ENCODE results near the gene FAM222B. TPM values are rescaled to one million over a fixed set of nuclear protein-coding genes. Genes with fewer than 3 reads are reported as not detected.

Gene FAM222B
- total and polyA plus RNA-seq, 9 of the 15 experiments (the other 6 are each of a cell fraction or from before 2014, with no cell fraction given): 4.0 to 34.6 (median 7.5) TPM

DNA sequence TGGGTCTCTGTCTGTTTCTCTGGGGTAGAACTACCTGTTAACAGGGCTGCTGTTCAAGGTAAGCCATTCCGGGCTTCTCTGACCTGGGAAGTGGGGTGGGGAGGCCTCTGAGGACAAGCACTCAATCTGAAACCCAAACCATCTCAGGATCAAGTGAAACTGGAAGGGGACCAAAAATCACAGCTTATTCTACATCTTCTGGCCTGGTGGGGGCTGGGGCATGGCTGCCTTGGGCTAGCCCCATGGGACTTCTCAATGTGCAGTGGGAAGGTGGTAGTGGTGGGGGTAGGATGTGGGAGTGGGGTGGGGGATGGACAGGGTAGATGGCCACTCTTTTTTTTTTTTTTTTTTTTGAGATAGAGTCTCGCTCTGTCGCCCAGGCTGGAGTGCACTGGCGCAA lies 49.4 kb upstream of the FAM222B start:
- Histone ChIP-seq H3K27me3 (ENCODE audit: control insufficient read depth in 2 of 2, insufficient read depth in 2 of 2, low read length in 2 of 2) (no peaks in the 10 kb centered on the region), H2AFZ (ENCODE audit: low read depth, low read length) (no peak overlapping the region), H3K4me3 (no peak overlapping the region), H3K9ac (ENCODE audit: insufficient read depth in 1 of 2, low read depth in 2 of 2, low read length in 2 of 2) (no peak overlapping the region), H3K27ac (ENCODE audit: extremely low read depth, low read depth, low read length) (no peak overlapping the region), H4K20me1 (replicated peaks; ENCODE audit: control insufficient read depth, insufficient read depth, low read length) (no peaks in the 10 kb centered on the region), H3K79me2 (ENCODE audit: control insufficient read depth, insufficient read depth, low read length) (peaks cover 36% of the 10 kb centered on the region), H3K9me1 (ENCODE audit: control insufficient read depth, insufficient read depth, low read length) (no peaks in the 10 kb centered on the region), H3K4me2 (ENCODE audit: insufficient read depth, low read length) (no peak overlapping the region), H3K36me3 (ENCODE audit: control insufficient read depth, insufficient read depth, low read length) (peaks cover 20% of the 10 kb centered on the region; the same call in 2 of the 3 replicates), H3K9me3 (replicated peaks; ENCODE audit: control insufficient read depth, insufficient read depth, low read depth, low read length) (no peaks in the 10 kb centered on the region), H3K4me1 (replicated peaks in 1 of 2; ENCODE audit: control insufficient read depth in 2 of 2, insufficient read depth in 2 of 2, low read length in 2 of 2) (peaks cover 12 to 28% of the 10 kb centered on the region in 2 experiments; a peak in 4 of 5 replicates)
- FAIRE-seq: no peak
- intact Hi-C loops (cut with micrococcal nuclease): no loop called here
- 81% methylated on average over 1 of the region's 4 CpGs for WGBS (ENCODE audit: insufficient coverage, low coverage, missing lambda C conversion rate)
- in situ Hi-C loops (cut with MboI): no loop called here
- ChIA-PET CTCF (ENCODE audit: low intra/inter-chr PET ratio) (no interaction called here), POLR2A (interaction anchor here (0.7 to 1.5 kb wide), 4 partner anchors 9 to 21 kb away, joined by 3 to 5 read pairs (median 3); no protein-coding TSS in a partner anchor)
- BruUV-seq (replicated peaks): no TSS peak
- ATAC-seq: no peak
- DNase-seq (ENCODE audit: extremely low read depth in 1 of 4, low spot score in 3 of 4): no peak
- no peak for TF ChIP-seq E2F3 (CRISPR knock-in tag; IDR thresholded peaks at IDR 0.05)
- TF ChIP-seq NFE2 (IDR thresholded peaks at IDR 0.05; ENCODE audit: low read depth): no peak
- no peak for TF ChIP-seq ZNF589 (CRISPR knock-in tag; IDR thresholded peaks at IDR 0.05; ENCODE audit: low read depth)
- no peak for TF ChIP-seq ZNF277 (CRISPR knock-in tag; IDR thresholded peaks at IDR 0.05; ENCODE audit: borderline replicate concordance)
- TF ChIP-seq BCL6 (CRISPR knock-in tag; IDR thresholded peaks at IDR 0.05): no peak
- TF ChIP-seq GATA2 (CRISPR knock-in tag; IDR thresholded peaks at IDR 0.05): no peak
- no peak for TF ChIP-seq SIRT6 (IDR thresholded peaks at IDR 0.05; ENCODE audit: low read depth, low read length)
- TF ChIP-seq HDAC8 (tag; IDR thresholded peaks at IDR 0.05): no peak
- TF ChIP-seq PRPF4 (IDR thresholded peaks at IDR 0.05; ENCODE audit: insufficient read depth, low read depth, low read length, poor library complexity, severe bottlenecking): no peak
- TF ChIP-seq, protein P1, sequence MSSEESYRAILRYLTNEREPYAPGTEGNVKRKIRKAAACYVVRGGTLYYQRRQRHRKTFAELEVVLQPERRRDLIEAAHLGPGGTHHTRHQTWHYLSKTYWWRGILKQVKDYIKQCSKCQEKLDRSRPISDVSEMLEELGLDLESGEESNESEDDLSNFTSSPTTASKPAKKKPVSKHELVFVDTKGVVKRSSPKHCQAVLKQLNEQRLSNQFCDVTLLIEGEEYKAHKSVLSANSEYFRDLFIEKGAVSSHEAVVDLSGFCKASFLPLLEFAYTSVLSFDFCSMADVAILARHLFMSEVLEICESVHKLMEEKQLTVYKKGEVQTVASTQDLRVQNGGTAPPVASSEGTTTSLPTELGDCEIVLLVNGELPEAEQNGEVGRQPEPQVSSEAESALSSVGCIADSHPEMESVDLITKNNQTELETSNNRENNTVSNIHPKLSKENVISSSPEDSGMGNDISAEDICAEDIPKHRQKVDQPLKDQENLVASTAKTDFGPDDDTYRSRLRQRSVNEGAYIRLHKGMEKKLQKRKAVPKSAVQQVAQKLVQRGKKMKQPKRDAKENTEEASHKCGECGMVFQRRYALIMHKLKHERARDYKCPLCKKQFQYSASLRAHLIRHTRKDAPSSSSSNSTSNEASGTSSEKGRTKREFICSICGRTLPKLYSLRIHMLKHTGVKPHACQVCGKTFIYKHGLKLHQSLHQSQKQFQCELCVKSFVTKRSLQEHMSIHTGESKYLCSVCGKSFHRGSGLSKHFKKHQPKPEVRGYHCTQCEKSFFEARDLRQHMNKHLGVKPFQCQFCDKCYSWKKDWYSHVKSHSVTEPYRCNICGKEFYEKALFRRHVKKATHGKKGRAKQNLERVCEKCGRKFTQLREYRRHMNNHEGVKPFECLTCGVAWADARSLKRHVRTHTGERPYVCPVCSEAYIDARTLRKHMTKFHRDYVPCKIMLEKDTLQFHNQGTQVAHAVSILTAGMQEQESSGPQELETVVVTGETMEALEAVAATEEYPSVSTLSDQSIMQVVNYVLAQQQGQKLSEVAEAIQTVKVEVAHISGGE (CRISPR knock-in tag; IDR thresholded peaks at IDR 0.05): no peak
- TF ChIP-seq HSF4 (CRISPR knock-in tag; IDR thresholded peaks at IDR 0.05; ENCODE audit: borderline replicate concordance): no peak
- TF ChIP-seq ZC3H8 (IDR thresholded peaks at IDR 0.05): no peak
- no peak for TF ChIP-seq ZBTB1 (CRISPR knock-in tag; IDR thresholded peaks at IDR 0.05; ENCODE audit: borderline replicate concordance, low read depth)
- no peak for TF ChIP-seq RFX7 (CRISPR knock-in tag; IDR thresholded peaks at IDR 0.05)

Data from K562 (cell line).